Measurements from ENCODE around the gene SNAI3. TPM values are rescaled to one million over a fixed set of nuclear protein-coding genes. Genes with fewer than 3 reads are reported as not detected.

SNAI3 gene
- total and polyA plus RNA-seq, 2 of the 8 experiments (the other 6 are each of a cell fraction or from before 2014, with no cell fraction given), result 8.5 to 13.3 TPM

- FAIRE-seq, result no peak
- ChIA-PET POLR2A (ENCODE audit: partially characterized antibody) (interaction anchor here (1.3 to 1.8 kb wide), 4 partner anchors 8 to 19 kb away, joined by 3 to 8 read pairs (median 4); partner anchors contain the start of genes CTU2 and RNF166), CTCF (ENCODE audit: partially characterized antibody) (interaction anchor here (1.2 to 3.0 kb wide), 6 partner anchors 9 to 87 kb away, joined by 3 to 16 read pairs (median 6); partner anchors contain the start of genes CTU2 and RNF166)
- Histone ChIP-seq H3K4ac (replicated peaks; ENCODE audit: insufficient read length, low read depth, low read length) (no peak overlapping the region), H3K36me3 (ENCODE audit: control insufficient read depth in 2 of 4, insufficient read depth in 4 of 4, low read length in 3 of 4) (peaks cover 4 to 33% (median 20%) of the 10 kb centered on the region in 4 experiments; a peak in 5 of 8 replicates), H3K23me2 (ENCODE audit: low read depth, low read length) (no peaks in the 10 kb centered on the region), H4K91ac (replicated peaks; ENCODE audit: insufficient read length, low read length) (no peak overlapping the region), H2AFZ (ENCODE audit: low read length) (no peak overlapping the region), H3K23ac (ENCODE audit: insufficient read length) (no peak overlapping the region), H3K4me2 (ENCODE audit: insufficient read depth in 1 of 2, low read depth in 2 of 2, low read length in 2 of 2) (no peak overlapping the region), H3K79me1 (ENCODE audit: low read depth, low read length) (peaks cover 4% of the 10 kb centered on the region), H4K5ac (ENCODE audit: insufficient read length, low read depth, low read length) (no peak overlapping the region), H3K79me2 (ENCODE audit: control insufficient read depth in 1 of 2, insufficient read depth in 2 of 2, low read length in 2 of 2) (no peaks in the 10 kb centered on the region), H2BK120ac (replicated peaks; ENCODE audit: low read depth, low read length) (no peak overlapping the region), H3K4me1 (replicated peaks in 1 of 4; ENCODE audit: control insufficient read depth in 3 of 4, insufficient read depth in 4 of 4, low read length in 3 of 4) (peaks cover 0 to 3% (median 0%) of the 10 kb centered on the region in 4 experiments; a peak in 1 of 7 replicates), H2BK5ac (ENCODE audit: low read depth, low read length) (no peak overlapping the region), H3K14ac (ENCODE audit: insufficient read length) (no peak overlapping the region), H3K9ac (replicated peaks in 1 of 4; ENCODE audit: extremely low read depth in 1 of 4, low read depth in 3 of 4, low read length in 3 of 4) (no peak overlapping the region), H2BK20ac (ENCODE audit: low read length) (no peak overlapping the region), H2AK5ac (ENCODE audit: low read depth, low read length) (no peak overlapping the region), H4K8ac (ENCODE audit: extremely low read depth, insufficient read depth, low read length) (no peak overlapping the region; the same call in 1 of the 2 replicates), H4K20me1 (replicated peaks in 1 of 2; ENCODE audit: control insufficient read depth in 1 of 2, insufficient read depth in 2 of 2, low read length in 2 of 2) (peaks cover 6 to 16% of the 10 kb centered on the region in 2 experiments), H2BK15ac (ENCODE audit: low read length) (no peak overlapping the region), H2BK12ac (ENCODE audit: low read depth, low read length) (no peak overlapping the region), H3K27ac (ENCODE audit: low read depth, low read length) (no peak overlapping the region), H3K56ac (replicated peaks; ENCODE audit: insufficient read length, low read depth, low read length) (no peak overlapping the region), H3K4me3 (ENCODE audit: extremely low read depth in 1 of 4, insufficient read depth in 2 of 4, low read depth in 3 of 4, low read length in 4 of 4) (no peak overlapping the region), H3K18ac (ENCODE audit: extremely low read depth, low read length) (no peak overlapping the region), H3K9me3 (ENCODE audit: insufficient read depth in 2 of 2, low read depth in 1 of 2, low read length in 1 of 2) (no peaks in the 10 kb centered on the region), H3K27me3 (replicated peaks in 1 of 4; ENCODE audit: control insufficient read depth in 3 of 4, extremely low read depth in 1 of 4, insufficient read depth in 3 of 4, low read length in 3 of 4) (no peaks in the 10 kb centered on the region)
- no peak for TF ChIP-seq BCL11A (IDR thresholded peaks at IDR 0.05; ENCODE audit: low read depth in 2 of 2, low read length in 2 of 2)
- 97% methylated on average over 49 of the region's 57 CpGs; no CpG with 5 or more reads in 1 of the 2 experiments for WGBS, 2 experiments (ENCODE audit: extremely low coverage in 1 of 2, insufficient coverage in 1 of 2, insufficient read length in 1 of 2, insufficient replicate concordance in 2 of 2, low coverage in 1 of 2, low lambda C conversion rate in 2 of 2, missing lambda C conversion rate in 1 of 2)
- no peak for DNase-seq (ENCODE audit: low read depth in 1 of 2, low spot score in 2 of 2)
These were observed 29.2 kb upstream of the SNAI3 start for GRCh38 chr16:88715312-88716190.

Data from H1 (cell line).